Muscle layer of colon (tissue), 2 donors: ENCODE results near the gene CALM1.
A peak's percentile ranks its signal among the peaks of the same experiment; 100 is the strongest.

Source experiments
- H3K27ac ChIP-seq: one replicate; pipeline ENCODE4 v1.7.0; 2013; ENCODE audit warnings: low read depth, mild to moderate bottlenecking, low read length, moderate library complexity
- H3K27me3 ChIP-seq, 2 donors: one replicate each; pipeline ENCODE4 v1.7.0; 2013; ENCODE audit warnings: low read length in 2 of 2, mild to moderate bottlenecking in 2 of 2; ENCODE audit not compliant: insufficient read depth in 2 of 2, control insufficient read depth in 1 of 2
- H3K36me3 ChIP-seq: one replicate; pipeline ENCODE4 v1.7.0; 2013; ENCODE audit warnings: mild to moderate bottlenecking, low read length; ENCODE audit not compliant: insufficient read depth
- H3K4me1 ChIP-seq: one replicate; pipeline ENCODE4 v1.7.0; 2013; ENCODE audit warnings: mild to moderate bottlenecking, low read length; ENCODE audit not compliant: insufficient read depth
- H3K4me3 ChIP-seq, 2 donors: one replicate each; pipeline ENCODE4 v1.7.0; 2013; ENCODE audit warnings: low read length in 2 of 2, low read depth in 1 of 2, mild to moderate bottlenecking in 1 of 2, moderate library complexity in 1 of 2
- H3K9ac ChIP-seq: one replicate; pipeline ENCODE4 v1.7.0; 2013; ENCODE audit warnings: low read length
- H3K9me3 ChIP-seq: one replicate; pipeline ENCODE4 v1.7.0; 2013; ENCODE audit warnings: mild to moderate bottlenecking, low read length
- donor health status: abdominal sarcoma.
- donor health status: Adenocarcinoma of cecum.

CALM1 gene

GRCh38 chr14:90447720-90448497 lies 51.1 kb downstream of the CALM1 start:
- H3K4me3 ChIP-seq: no peak overlapping the region
- H3K4me1 ChIP-seq: peaks cover under 1% of the 10 kb centered on the region
- H3K27me3 ChIP-seq: no peaks in the 10 kb centered on the region
- H3K9me3 ChIP-seq: no peaks in the 10 kb centered on the region
- no peaks in the 10 kb centered on the region for H3K36me3 ChIP-seq
- no peak overlapping the region for H3K27ac ChIP-seq
- H3K9ac ChIP-seq: no peak overlapping the region

- Histone ChIP-seq H3K9ac (no peak overlapping the region), H3K4me3 (no peak overlapping the region), H3K36me3 (no peaks in the 10 kb centered on the region), H3K4me1 (peaks cover 15% of the 10 kb centered on the region), H3K27me3 (no peaks in the 10 kb centered on the region), H3K27ac (no peak overlapping the region), H3K9me3 (no peaks in the 10 kb centered on the region)
Measured at GRCh38 chr14:90449411-90449810, 52.6 kb downstream of the CALM1 start.

- H3K36me3 ChIP-seq: no peaks in the 10 kb centered on the region
- no peaks in the 10 kb centered on the region for H3K27me3 ChIP-seq
- no peak overlapping the region for H3K9ac ChIP-seq
- no peak overlapping the region for H3K27ac ChIP-seq
- H3K9me3 ChIP-seq: no peaks in the 10 kb centered on the region
- H3K4me3 ChIP-seq: no peak overlapping the region
- H3K4me1 ChIP-seq: peaks cover 19% of the 10 kb centered on the region
Measured at GRCh38 chr14:90450151-90450550, 53.3 kb downstream of the CALM1 start.

- H3K36me3 ChIP-seq: no peaks in the 10 kb centered on the region
- no peak overlapping the region for H3K4me3 ChIP-seq
- H3K27me3 ChIP-seq: no peaks in the 10 kb centered on the region
- H3K4me1 ChIP-seq: peaks cover 22% of the 10 kb centered on the region
- H3K9me3 ChIP-seq: no peaks in the 10 kb centered on the region
- no peak overlapping the region for H3K9ac ChIP-seq
- no peak overlapping the region for H3K27ac ChIP-seq
Measured at GRCh38 chr14:90450667-90451066, 53.8 kb downstream of the CALM1 start.

- Histone ChIP-seq H3K36me3 (no peaks in the 10 kb centered on the region), H3K9ac (no peak overlapping the region), H3K27ac (no peak overlapping the region), H3K27me3 (no peaks in the 10 kb centered on the region), H3K9me3 (no peaks in the 10 kb centered on the region), H3K4me1 (peaks cover 30% of the 10 kb centered on the region), H3K4me3 (no peak overlapping the region)
Measured at GRCh38 chr14:90451443-90451842, 54.6 kb downstream of the CALM1 start.

GRCh38 chr14:90451961-90452360 lies 55.1 kb downstream of the CALM1 start:
- H3K36me3 ChIP-seq: no peaks in the 10 kb centered on the region
- no peak overlapping the region for H3K9ac ChIP-seq
- no peaks in the 10 kb centered on the region for H3K27me3 ChIP-seq
- H3K4me3 ChIP-seq: no peak overlapping the region
- no peak overlapping the region for H3K27ac ChIP-seq
- peaks cover 30% of the 10 kb centered on the region for H3K4me1 ChIP-seq
- no peaks in the 10 kb centered on the region for H3K9me3 ChIP-seq

GRCh38 chr14:90452366-90452765 lies 55.5 kb downstream of the CALM1 start:
- H3K9me3 ChIP-seq: no peaks in the 10 kb centered on the region
- H3K4me3 ChIP-seq: no peak overlapping the region
- H3K9ac ChIP-seq: no peak overlapping the region
- peaks cover 30% of the 10 kb centered on the region for H3K4me1 ChIP-seq
- H3K27me3 ChIP-seq: no peaks in the 10 kb centered on the region
- no peaks in the 10 kb centered on the region for H3K36me3 ChIP-seq
- no peak overlapping the region for H3K27ac ChIP-seq

GRCh38 chr14:90453401-90453951 lies 56.6 kb downstream of the CALM1 start:
- Histone ChIP-seq H3K36me3 (no peaks in the 10 kb centered on the region), H3K9ac (no peak overlapping the region), H3K4me1 (peaks cover 31% of the 10 kb centered on the region), H3K9me3 (no peaks in the 10 kb centered on the region), H3K4me3 (no peak overlapping the region), H3K27ac (no peak overlapping the region), H3K27me3 (no peaks in the 10 kb centered on the region)

- peaks cover 36% of the 10 kb centered on the region for H3K4me1 ChIP-seq
- H3K36me3 ChIP-seq: no peaks in the 10 kb centered on the region
- H3K9me3 ChIP-seq: no peaks in the 10 kb centered on the region
- H3K27ac ChIP-seq: peak overlapping the region; percentile 54
- H3K4me3 ChIP-seq: peak overlapping the region in 1 of 2 donors; percentile 32
- H3K27me3 ChIP-seq: no peaks in the 10 kb centered on the region
- H3K9ac ChIP-seq: peak overlapping the region; percentile 3
Measured at GRCh38 chr14:90454041-90455000, 57.5 kb downstream of the CALM1 start.

- Histone ChIP-seq H3K4me3 (no peak overlapping the region), H3K36me3 (no peaks in the 10 kb centered on the region), H3K27ac (peak overlapping the region; percentile 54), H3K4me1 (peaks cover 36% of the 10 kb centered on the region), H3K9ac (peak overlapping the region; percentile 3), H3K9me3 (no peaks in the 10 kb centered on the region), H3K27me3 (no peaks in the 10 kb centered on the region)
Measured at GRCh38 chr14:90455100-90455571, 58.3 kb downstream of the CALM1 start.

GRCh38 chr14:90456551-90456950 lies 59.7 kb downstream of the CALM1 start:
- no peak overlapping the region for H3K4me3 ChIP-seq
- H3K4me1 ChIP-seq: peaks cover 36% of the 10 kb centered on the region
- no peaks in the 10 kb centered on the region for H3K36me3 ChIP-seq
- no peaks in the 10 kb centered on the region for H3K9me3 ChIP-seq
- H3K9ac ChIP-seq: no peak overlapping the region
- H3K27ac ChIP-seq: no peak overlapping the region
- no peaks in the 10 kb centered on the region for H3K27me3 ChIP-seq
